ENCODE measurements around the gene NUDT21.

DNA sequence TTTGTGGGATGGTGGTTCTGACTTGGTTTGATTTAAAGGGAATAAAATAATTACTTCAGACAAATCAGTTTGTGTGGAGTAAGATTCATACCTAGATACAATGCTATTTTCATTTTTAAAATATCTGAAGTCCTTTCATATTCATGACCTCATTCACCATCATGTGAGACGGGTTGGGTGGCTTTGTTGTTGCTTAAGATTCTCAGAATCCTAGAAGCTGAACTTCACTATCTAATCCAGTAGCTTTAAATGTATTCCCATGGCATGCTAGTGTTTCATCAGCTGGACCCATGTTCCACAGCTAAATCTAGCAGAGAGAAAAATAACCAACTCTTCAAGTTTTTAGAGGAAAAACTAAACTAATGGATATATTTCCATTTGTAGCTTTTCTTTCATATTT lies 23.0 kb downstream of the NUDT21 start:
- no peak for TF ChIP-seq EZH2 (IDR thresholded peaks at IDR 0.05)
- TF ChIP-seq POLR2AphosphoS5 (IDR thresholded peaks at IDR 0.05; ENCODE audit: low read depth, low read length): no peak
- TF ChIP-seq, protein P1, sequence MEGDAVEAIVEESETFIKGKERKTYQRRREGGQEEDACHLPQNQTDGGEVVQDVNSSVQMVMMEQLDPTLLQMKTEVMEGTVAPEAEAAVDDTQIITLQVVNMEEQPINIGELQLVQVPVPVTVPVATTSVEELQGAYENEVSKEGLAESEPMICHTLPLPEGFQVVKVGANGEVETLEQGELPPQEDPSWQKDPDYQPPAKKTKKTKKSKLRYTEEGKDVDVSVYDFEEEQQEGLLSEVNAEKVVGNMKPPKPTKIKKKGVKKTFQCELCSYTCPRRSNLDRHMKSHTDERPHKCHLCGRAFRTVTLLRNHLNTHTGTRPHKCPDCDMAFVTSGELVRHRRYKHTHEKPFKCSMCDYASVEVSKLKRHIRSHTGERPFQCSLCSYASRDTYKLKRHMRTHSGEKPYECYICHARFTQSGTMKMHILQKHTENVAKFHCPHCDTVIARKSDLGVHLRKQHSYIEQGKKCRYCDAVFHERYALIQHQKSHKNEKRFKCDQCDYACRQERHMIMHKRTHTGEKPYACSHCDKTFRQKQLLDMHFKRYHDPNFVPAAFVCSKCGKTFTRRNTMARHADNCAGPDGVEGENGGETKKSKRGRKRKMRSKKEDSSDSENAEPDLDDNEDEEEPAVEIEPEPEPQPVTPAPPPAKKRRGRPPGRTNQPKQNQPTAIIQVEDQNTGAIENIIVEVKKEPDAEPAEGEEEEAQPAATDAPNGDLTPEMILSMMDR (IDR thresholded peaks at IDR 0.05 in 2 of 3, conservative IDR thresholded peaks at IDR 0.05 in 1 of 3; ENCODE audit: borderline replicate concordance in 1 of 3, insufficient read depth in 1 of 3, low read depth in 2 of 3, low read length in 2 of 3): no peak
- TF ChIP-seq, protein P2, sequence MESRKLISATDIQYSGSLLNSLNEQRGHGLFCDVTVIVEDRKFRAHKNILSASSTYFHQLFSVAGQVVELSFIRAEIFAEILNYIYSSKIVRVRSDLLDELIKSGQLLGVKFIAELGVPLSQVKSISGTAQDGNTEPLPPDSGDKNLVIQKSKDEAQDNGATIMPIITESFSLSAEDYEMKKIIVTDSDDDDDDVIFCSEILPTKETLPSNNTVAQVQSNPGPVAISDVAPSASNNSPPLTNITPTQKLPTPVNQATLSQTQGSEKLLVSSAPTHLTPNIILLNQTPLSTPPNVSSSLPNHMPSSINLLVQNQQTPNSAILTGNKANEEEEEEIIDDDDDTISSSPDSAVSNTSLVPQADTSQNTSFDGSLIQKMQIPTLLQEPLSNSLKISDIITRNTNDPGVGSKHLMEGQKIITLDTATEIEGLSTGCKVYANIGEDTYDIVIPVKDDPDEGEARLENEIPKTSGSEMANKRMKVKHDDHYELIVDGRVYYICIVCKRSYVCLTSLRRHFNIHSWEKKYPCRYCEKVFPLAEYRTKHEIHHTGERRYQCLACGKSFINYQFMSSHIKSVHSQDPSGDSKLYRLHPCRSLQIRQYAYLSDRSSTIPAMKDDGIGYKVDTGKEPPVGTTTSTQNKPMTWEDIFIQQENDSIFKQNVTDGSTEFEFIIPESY (IDR thresholded peaks at IDR 0.05; ENCODE audit: extremely low read depth, insufficient replicate concordance, low read length): no peak
- TF ChIP-seq POLR2A (IDR thresholded peaks at IDR 0.05; ENCODE audit: borderline replicate concordance, extremely low read depth, insufficient read depth, insufficient read length): no peak
- no peak for TF ChIP-seq YY1 (IDR thresholded peaks at IDR 0.05; ENCODE audit: extremely low read depth, insufficient replicate concordance, low read depth, low read length)
- TF ChIP-seq, protein P3, sequence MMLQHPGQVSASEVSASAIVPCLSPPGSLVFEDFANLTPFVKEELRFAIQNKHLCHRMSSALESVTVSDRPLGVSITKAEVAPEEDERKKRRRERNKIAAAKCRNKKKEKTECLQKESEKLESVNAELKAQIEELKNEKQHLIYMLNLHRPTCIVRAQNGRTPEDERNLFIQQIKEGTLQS (IDR thresholded peaks at IDR 0.05): no peak
- TF ChIP-seq EGR1 (IDR thresholded peaks at IDR 0.05; ENCODE audit: low read depth): no peak
- TF ChIP-seq, protein P4, sequence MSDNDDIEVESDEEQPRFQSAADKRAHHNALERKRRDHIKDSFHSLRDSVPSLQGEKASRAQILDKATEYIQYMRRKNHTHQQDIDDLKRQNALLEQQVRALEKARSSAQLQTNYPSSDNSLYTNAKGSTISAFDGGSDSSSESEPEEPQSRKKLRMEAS (IDR thresholded peaks at IDR 0.05): no peak
- no peak for TF ChIP-seq ZFX (IDR thresholded peaks at IDR 0.05)
- no peak for TF ChIP-seq SRF (IDR thresholded peaks at IDR 0.05; ENCODE audit: low read depth)
- no peak for TF ChIP-seq ZNF274 (IDR thresholded peaks at IDR 0.05; ENCODE audit: low read depth, low read length)

All from HCT116 (cell line).